ENCODE measurements around the gene CFAP46. TPM values are rescaled to one million over a fixed set of nuclear protein-coding genes. Genes with fewer than 3 reads are reported as not detected.

CFAP46 gene
- total RNA-seq, 1 donor from 2014 or later = not detected

DNA sequence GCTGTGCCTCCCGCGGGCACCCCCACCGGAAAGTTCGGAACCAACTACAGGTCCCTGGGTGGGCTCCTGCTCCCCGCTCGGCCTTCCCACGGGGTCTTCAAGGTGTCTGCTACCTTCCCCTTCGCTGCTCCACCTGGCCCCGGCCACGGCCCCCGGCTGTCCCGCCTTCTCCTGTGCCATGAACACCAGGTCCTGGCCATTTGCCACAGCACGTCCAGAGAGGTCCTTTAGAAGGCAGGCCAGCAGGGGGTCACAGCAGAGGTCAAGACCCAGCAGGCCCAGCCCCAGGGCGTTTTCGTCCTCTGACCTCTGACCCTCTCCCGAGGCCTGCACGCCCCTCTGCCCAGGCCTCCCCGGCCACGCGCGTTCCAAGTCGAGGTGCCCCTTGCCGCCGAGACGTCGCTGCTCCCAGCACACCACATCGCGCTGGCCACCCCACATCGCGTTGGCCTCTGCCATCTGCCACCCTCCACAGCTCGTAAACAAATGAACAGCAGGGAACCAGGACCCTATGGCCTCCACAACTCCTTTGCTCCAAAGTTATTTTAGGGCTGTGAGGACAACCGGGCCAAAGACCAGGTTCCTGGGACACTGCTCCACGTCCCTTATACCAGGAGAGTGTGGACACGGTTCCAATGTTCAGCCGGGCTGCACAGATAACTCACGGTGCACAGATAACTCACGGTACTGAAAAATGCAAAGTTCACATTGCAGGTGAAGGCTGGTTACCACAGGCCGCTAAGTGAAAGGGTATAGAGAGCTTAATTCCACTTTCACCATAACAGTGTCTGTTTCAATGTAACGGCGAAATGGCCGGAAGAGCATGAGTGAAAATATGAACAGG is 74.3 kb downstream of the CFAP46 start:
- no peak for DNase-seq (ENCODE audit: low read depth)

DNA sequence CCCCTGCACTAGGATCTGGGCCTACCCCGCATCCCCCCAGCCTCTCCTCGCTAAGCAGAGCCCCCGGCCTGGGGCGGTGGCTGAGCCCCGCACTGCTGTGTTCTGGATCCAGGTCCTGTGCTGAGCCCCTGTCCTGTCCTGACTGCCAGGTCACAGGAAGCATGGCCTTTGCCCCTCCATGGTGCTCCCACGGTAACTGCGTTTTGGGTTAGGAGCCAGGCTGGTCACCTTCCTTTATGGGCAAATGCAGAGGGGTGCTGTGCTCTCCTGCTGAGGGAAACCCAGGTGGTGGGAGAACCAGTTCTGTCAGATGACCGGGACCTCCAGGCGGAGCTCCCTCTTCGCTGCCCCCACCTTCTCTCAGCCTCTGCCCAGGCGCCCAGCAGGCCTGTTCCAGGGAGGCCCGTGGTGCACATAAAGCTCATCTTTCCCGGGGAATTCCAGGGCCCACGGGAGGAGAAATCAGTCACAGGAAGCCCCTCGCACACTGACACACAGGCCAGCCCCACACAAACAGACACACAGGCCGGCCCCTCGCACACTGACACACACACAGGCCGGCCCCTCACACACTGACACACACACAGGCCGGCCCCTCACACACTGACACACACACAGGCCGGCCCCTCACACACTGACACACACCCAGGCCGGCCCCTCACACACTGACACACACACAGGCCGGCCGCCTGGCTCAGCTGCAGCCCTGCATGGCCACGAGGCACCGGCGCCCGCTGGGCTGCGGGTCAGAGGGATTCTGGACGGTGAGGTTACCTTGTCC is 75.6 kb downstream of the CFAP46 start:
- no peak for DNase-seq (ENCODE audit: low read depth)

DNA sequence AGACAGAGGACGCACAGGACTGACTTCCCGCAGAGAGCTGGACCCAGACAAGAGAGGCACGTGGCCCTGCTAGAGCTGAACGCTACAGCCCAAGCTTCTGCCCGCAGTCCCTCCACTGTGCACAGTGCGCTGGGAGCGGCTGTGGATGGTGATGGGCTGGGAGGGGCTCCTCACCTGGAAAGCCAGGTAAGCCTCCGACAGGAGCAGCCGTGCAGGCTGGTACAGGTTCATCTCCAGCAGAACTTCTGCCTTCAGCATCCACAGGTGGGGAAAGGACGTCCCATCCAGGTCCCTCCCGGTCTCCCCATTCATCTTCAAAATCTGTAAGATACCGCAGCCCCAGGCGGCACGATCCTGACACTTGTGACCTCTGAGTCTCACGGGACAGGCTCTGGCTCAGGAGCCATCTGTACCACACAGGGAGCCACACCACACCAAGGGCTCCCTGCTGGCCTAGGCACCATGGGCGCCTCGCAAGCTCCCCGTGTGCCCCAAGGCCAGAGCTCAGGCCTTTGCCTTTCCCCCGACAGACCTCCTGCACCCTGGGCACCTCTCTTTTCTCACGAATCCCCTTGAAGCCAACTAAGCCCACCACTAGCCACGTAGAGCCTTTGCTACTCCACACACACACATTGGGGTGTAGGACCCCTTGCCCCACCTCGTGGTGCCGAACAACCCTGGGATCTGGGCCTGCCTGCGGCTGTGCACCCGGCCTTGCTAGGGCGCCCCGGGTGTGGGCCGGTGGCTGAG is 76.3 kb downstream of the CFAP46 start:
- DNase-seq (ENCODE audit: low read depth) = no peak

DNA sequence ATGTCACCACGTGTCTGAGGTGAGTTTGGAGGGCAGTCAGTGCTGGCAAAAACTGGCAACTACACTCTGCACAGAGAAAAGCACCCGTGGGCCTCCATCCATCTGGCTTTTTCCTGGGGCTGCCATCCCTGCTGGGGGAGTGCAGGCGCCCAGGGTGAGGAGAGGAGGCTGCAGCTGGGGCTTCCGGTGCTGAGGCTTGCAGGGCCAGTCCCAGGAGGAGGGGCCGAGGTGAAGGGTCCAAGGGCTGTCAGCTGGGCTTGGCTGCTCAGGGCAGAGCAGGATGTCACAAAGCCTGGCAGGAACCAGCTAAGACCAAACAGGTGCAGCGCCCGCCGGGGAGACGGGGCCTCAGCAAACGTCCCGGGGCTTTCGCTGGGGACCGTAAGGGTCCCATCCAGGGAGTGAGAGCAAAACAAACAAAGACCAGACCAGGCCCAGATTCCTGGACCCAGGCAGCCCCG is 77.2 kb downstream of the CFAP46 start:
- no peak for DNase-seq (ENCODE audit: low read depth)

GRCh38 chr10:132862485-132863420 is 79.6 kb downstream of the CFAP46 start:
- DNase-seq (ENCODE audit: low read depth) = no peak

- no peak for DNase-seq (ENCODE audit: low read depth)
These were observed 80.4 kb downstream of the CFAP46 start for GRCh38 chr10:132861884-132862461.

- no peak for DNase-seq (ENCODE audit: low read depth)
These were observed 81.2 kb downstream of the CFAP46 start for GRCh38 chr10:132861116-132861691.

DNA sequence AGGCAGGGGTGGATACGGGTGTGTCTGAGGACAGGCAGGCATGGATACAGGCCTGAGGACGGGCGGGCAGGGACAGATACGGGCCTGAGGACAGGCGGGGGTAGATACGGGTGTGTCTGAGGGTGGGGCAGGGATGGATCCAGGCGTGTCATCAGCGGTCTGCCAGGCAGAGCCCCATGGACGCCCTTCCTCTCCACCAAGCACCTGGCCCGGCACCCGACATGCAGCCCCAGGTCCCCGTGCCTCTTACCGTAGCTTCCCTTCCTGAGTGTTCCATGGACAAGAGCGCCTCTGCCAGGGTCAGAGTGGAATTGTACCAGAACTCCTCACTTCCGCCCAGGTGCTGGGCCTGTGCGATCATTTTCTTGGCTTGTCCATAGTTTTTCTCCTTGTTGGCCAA is 81.8 kb downstream of the CFAP46 start:
- DNase-seq (ENCODE audit: low read depth) = no peak

DNA sequence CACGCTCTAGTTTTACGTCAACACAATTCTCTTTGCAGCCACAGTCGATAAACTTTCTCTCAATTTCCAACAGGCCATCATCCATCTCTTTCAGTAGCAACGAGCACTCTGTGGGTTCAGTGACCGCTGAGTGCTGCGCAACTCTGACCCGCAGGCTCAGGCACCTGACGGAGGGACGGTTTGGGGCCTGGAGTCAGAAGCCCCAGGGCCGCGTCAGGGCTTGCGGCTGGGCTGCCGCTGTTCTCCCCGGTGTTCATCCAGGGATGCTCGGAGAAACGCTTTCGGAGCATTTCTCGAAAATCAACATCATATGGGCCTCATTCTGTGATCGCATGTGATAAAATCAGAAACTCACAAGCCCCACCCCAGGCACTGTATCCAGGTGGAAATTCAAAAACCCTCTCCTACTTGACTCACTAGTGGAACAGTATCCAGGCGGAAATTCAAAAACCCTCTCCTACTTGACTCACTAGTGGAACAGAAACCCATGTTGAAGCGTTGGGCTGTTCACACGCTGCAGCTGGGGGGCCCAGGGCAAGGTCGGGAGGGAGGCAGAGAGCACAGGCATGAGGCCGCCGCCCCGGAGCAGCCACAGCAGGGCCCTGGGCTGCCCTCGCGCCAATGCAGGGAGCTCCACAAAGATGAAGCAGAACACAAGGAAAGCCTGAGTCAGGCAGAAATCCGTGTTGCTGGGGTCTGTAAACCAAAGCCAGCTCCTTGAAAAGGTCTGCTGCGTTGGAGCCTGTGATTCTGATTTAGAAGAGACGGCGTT is 83.1 kb downstream of the CFAP46 start:
- DNase-seq (ENCODE audit: low read depth) = no peak

- no peak for DNase-seq (ENCODE audit: low read depth)
These were observed 84.0 kb downstream of the CFAP46 start for GRCh38 chr10:132858121-132859081.

- DNase-seq (ENCODE audit: low read depth) = no peak
These were observed 85.4 kb downstream of the CFAP46 start for GRCh38 chr10:132856869-132857524.

GRCh38 chr10:132855889-132856288 is 86.5 kb downstream of the CFAP46 start:
- DNase-seq (ENCODE audit: low read depth) = no peak

GRCh38 chr10:132851451-132851850 is 90.9 kb downstream of the CFAP46 start:
- DNase-seq (ENCODE audit: low read depth) = no peak

- DNase-seq (ENCODE audit: low read depth) = no peak
These were observed 91.5 kb downstream of the CFAP46 start for GRCh38 chr10:132850896-132851295.

DNA sequence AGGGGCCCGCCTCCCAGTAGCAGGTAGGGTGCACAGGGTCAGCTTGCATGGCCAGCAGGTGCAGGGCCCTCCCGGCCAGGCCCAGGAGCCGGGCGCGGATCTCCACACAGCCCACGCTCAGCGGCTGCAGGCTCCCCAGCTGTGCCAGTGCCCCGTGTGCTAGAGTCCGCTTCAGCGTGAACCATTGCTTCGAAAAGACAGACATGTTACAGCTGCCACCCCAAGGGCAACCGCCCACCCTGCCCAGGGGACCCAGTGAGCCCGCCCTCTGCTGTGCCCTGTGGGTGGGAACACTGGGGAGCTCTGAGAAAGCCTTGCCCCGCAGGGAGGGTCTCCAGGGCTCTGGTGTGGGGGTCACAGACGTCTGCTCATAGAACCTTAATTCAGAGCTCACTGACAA is 92.1 kb downstream of the CFAP46 start:
- DNase-seq (ENCODE audit: low read depth) = no peak

- DNase-seq (ENCODE audit: low read depth) = no peak
These were observed 92.8 kb downstream of the CFAP46 start for GRCh38 chr10:132849546-132850031.

DNA sequence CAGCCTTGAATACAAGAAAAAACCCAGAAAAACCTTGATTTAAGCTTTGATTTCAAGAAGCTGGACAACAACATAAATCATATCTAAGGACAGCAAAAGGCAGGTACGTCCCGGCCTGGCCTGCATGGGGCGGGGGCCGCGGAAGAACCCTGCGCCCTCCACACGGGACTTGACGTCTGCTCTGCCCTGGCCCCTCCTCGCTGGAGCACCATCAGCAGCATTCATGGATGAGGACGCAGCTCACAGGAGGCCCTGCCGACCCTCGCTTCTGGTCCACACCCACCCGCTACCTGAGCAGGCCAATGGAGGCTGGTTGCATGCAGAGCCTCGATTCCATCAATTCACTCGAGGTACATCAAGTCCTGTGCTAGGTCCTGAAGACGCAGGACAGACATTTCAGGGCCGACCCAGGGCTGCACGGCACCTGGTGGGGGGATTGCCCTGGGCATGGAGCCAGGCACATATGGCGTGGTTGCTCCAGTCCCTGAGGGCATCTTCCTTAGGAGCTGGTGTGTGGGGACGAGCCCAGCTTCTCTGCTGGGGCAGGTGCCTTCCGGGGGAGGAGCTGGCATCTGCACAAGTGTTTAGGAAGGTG is 93.3 kb downstream of the CFAP46 start:
- DNase-seq (ENCODE audit: low read depth) = no peak
